Epithelial cell of esophagus (primary cell): ENCODE data around the gene FBXL17.
A peak's percentile ranks its signal among the peaks of the same experiment; 100 is the strongest.

ENCODE experiments used
- DNase-seq: peaks from one replicate; pipeline ENCODE4 v3.0.0; 2010; ENCODE audit warnings: low read depth
- H3K4me3 ChIP-seq: 2 replicates; pipeline ENCODE4 v1.5.1; 2011; ENCODE audit warnings: mild to moderate bottlenecking, low read length, control low read depth
- CTCF ChIP-seq: IDR thresholded peaks from 2 replicates; pipeline ENCODE4 v1.5.1; 2011; ENCODE audit warnings: low read depth, mild to moderate bottlenecking, low read length, control low read depth, inconsistent platforms; ENCODE audit not compliant: insufficient read depth; ENCODE audit errors: missing control alignments

FBXL17 gene

GRCh38 chr5:108006791-108007190 is 375.1 kb downstream of the FBXL17 start:
- no peak for TF ChIP-seq CTCF
- no peak overlapping the region for H3K4me3 ChIP-seq
- DNase-seq = no peak

GRCh38 chr5:108003178-108003577 is 378.7 kb downstream of the FBXL17 start:
- DNase-seq = peak; percentile 4
- no peak for TF ChIP-seq CTCF
- no peak overlapping the region for H3K4me3 ChIP-seq

- no peak for TF ChIP-seq CTCF
- no peak overlapping the region for H3K4me3 ChIP-seq
- DNase-seq = no peak
Observed at GRCh38 chr5:108001222-108001621, 380.7 kb downstream of the FBXL17 start.

GRCh38 chr5:107997338-107997980 is 384.4 kb downstream of the FBXL17 start:
- no peak for TF ChIP-seq CTCF
- no peak overlapping the region for H3K4me3 ChIP-seq
- peak; percentile 3 for DNase-seq

- no peak for TF ChIP-seq CTCF
- no peak overlapping the region for H3K4me3 ChIP-seq
- no peak for DNase-seq
Observed at GRCh38 chr5:107993341-107993740, 388.6 kb downstream of the FBXL17 start.

- TF ChIP-seq CTCF = no peak
- H3K4me3 ChIP-seq = no peak overlapping the region
- DNase-seq = no peak
Observed at GRCh38 chr5:107990881-107991810, 390.8 kb downstream of the FBXL17 start.
